Left lung (tissue), 10 donors: ENCODE results near the gene PALLD. TPM values are rescaled to one million over a fixed set of nuclear protein-coding genes. Genes with fewer than 3 reads are reported as not detected.
A peak's percentile ranks its signal among the peaks of the same experiment; 100 is the strongest.

Experiments
- ATAC-seq: fragments of 200-7000 bp; cut with Tn5 transposase; one replicate; pipeline ENCODE4 v1.9.1; 2020; ENCODE audit warnings: moderate library complexity
- DNase-seq, 4 donors: peaks; one replicate each; pipeline ENCODE4 v3.0.0-alpha.2; 2013 to 2020
- H3K27ac ChIP-seq, 2 donors: fragments of 200-600 bp; sonication (generic) in 1 of 2; one replicate each; pipeline versions ENCODE4 v1.5.0 to v1.8.0; 2020 to 2021
- H3K27me3 ChIP-seq, 2 donors: fragments of 200-600 bp; sonication (generic) in 1 of 2; one replicate each; pipeline versions ENCODE4 v1.5.0 to v1.8.0; 2020 to 2021
- H3K36me3 ChIP-seq, 2 donors: fragments of 200-600 bp; sonication (generic) in 1 of 2; one replicate each; pipeline versions ENCODE4 v1.5.0 to v1.8.0; 2020 to 2021
- H3K4me1 ChIP-seq, 2 donors: fragments of 200-600 bp; one replicate each; pipeline ENCODE4 v1.8.0; 2021
- H3K4me3 ChIP-seq, 2 donors: fragments of 200-600 bp; sonication (generic) in 1 of 2; one replicate each; pipeline versions ENCODE4 v1.5.0 to v1.8.0; 2020 to 2021; ENCODE audit warnings: mild to moderate bottlenecking in 1 of 2
- H3K9me3 ChIP-seq, 2 donors: fragments of 200-600 bp; sonication (generic) in 1 of 2; one replicate each; pipeline versions ENCODE4 v1.5.0 to v1.8.0; 2020 to 2021
- CTCF ChIP-seq, 2 donors: fragments of 200-600 bp; sonication (generic) in 1 of 2; IDR thresholded peaks; one replicate each; pipeline versions ENCODE4 v1.5.0 to v1.8.0; 2021; ENCODE audit warnings: antibody characterized with exemption in 2 of 2
- intact Hi-C, 2 donors: fragments of 100-400 bp; cut with DNase I; formaldehyde crosslinking; loops; one replicate each; pipeline versions ENCODE4 v1.11.2 to v1.14.2; 2022
- polyA plus RNA-seq, 6 donors: library from polyadenylated mRNA; unstranded; fragments of 120-200 nt; gene quantifications; one replicate each; pipeline ENCODE4 v1.2.1, GENCODE V29; 2013; ENCODE audit not compliant: insufficient read length in 6 of 6
- total RNA-seq, 2 donors: library from RNA; stranded (reverse); fragmentation: NEBNext Ultra II Directional; extraction: Animal tissue kit (Norgen Biotek cat#: 25700); gene quantifications; one replicate each; pipeline ENCODE4 v1.2.1, GENCODE V29; 2021
- donor health status: DM: no; HTN: yes; CAD: no.
- donor health status: DM: no; HTN: no; CAD: no.

Gene PALLD
- total and polyA plus RNA-seq, 8 donors: 67.5 to 194 (median 80.4) TPM

GRCh38 chr4:168642591-168642990, 145.7 kb downstream of the PALLD start:
- no peak for DNase-seq
- H3K9me3 ChIP-seq: no peaks in the 10 kb centered on the region
- H3K4me1 ChIP-seq: no peaks in the 10 kb centered on the region
- no peak for ATAC-seq
- H3K27ac ChIP-seq: peak overlapping the region in 1 of 2 donors; percentile 55
- no peak overlapping the region for H3K4me3 ChIP-seq
- H3K27me3 ChIP-seq: no peaks in the 10 kb centered on the region
- TF ChIP-seq CTCF (IDR thresholded peaks at IDR 0.05): no peak
- intact Hi-C loops: no loop called here
- no peaks in the 10 kb centered on the region for H3K36me3 ChIP-seq

DNA sequence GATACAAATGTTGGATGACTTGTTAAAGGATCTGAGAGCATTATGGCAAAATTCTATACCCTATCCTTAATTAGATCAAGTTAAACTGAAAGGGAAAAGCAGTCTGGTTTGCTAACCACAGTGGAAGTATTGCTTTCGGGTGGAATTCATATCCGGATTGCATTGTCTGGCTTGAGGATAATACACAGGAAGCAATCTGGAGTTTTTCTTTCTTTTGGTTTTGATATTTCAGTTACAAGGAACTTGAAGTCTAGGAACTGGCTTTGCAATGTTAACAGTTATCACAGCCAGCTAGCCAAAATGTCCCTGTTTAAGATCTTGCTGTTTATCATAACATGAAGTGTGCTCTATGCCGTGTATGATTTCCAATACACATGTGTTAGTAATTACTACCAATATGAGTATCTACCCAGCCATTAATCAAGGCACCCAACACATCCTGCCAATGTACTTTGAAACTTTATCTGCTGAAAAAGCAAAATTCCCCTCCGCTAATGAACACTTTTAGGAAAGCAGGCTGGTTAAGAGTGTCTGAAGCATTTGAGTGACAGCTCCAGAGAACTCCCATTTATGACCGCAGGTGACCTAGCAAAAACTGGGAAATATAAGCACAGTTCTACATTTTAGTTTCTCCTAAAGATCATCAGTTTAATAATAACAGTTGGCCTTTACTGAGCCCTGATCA, 146.4 kb downstream of the PALLD start:
- H3K4me3 ChIP-seq: no peak overlapping the region
- H3K9me3 ChIP-seq: no peaks in the 10 kb centered on the region
- H3K27ac ChIP-seq: peak overlapping the region in 1 of 2 donors; percentile 55
- intact Hi-C loops: no loop called here
- H3K4me1 ChIP-seq: no peaks in the 10 kb centered on the region
- peak in 1 of 4 donors; percentile 24 for DNase-seq
- no peak for TF ChIP-seq CTCF (IDR thresholded peaks at IDR 0.05)
- no peaks in the 10 kb centered on the region for H3K36me3 ChIP-seq
- H3K27me3 ChIP-seq: no peaks in the 10 kb centered on the region
- ATAC-seq: no peak

DNA sequence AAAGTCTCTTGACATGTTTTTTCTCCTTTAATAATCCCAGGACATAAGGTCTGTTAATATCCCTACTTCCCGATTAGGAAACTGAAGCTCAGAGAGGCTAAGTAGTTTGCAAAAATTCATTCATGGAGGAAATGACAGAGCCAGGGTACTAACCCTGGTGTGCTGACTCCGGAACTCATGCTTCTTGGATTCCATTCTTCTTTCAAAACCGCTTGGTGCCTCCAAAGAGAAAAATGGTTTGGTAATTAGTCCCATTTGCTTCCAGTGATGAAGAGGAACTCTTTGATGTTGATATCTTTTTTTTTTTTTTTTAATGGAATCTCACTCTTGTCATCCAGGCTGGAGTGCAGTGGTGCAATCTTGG, 146.9 kb downstream of the PALLD start:
- no peak for ATAC-seq
- H3K27ac ChIP-seq: peak overlapping the region in 1 of 2 donors; percentile 55
- H3K36me3 ChIP-seq: no peaks in the 10 kb centered on the region
- TF ChIP-seq CTCF (IDR thresholded peaks at IDR 0.05): no peak
- no peaks in the 10 kb centered on the region for H3K4me1 ChIP-seq
- no peak overlapping the region for H3K4me3 ChIP-seq
- no peaks in the 10 kb centered on the region for H3K27me3 ChIP-seq
- no peak for DNase-seq
- intact Hi-C loops: no loop called here
- H3K9me3 ChIP-seq: no peaks in the 10 kb centered on the region

- no peak for DNase-seq
- intact Hi-C loops: no loop called here
- no peaks in the 10 kb centered on the region for H3K9me3 ChIP-seq
- ATAC-seq: no peak
- H3K36me3 ChIP-seq: no peaks in the 10 kb centered on the region
- no peak overlapping the region for H3K27ac ChIP-seq
- H3K4me3 ChIP-seq: no peak overlapping the region
- no peaks in the 10 kb centered on the region for H3K27me3 ChIP-seq
- no peaks in the 10 kb centered on the region for H3K4me1 ChIP-seq
- TF ChIP-seq CTCF (IDR thresholded peaks at IDR 0.05): no peak
These were observed 149.3 kb downstream of the PALLD start for GRCh38 chr4:168646001-168646768.

- no peak for TF ChIP-seq CTCF (IDR thresholded peaks at IDR 0.05)
- intact Hi-C loops: no loop called here
- Histone ChIP-seq H3K9me3 (no peaks in the 10 kb centered on the region), H3K4me3 (no peak overlapping the region), H3K36me3 (no peaks in the 10 kb centered on the region), H3K4me1 (no peaks in the 10 kb centered on the region), H3K27ac (no peak overlapping the region), H3K27me3 (peaks cover 0 to 4% of the 10 kb centered on the region in 2 donors)
- DNase-seq (no peak), ATAC-seq (no peak)
These were observed 151.0 kb downstream of the PALLD start for GRCh38 chr4:168647646-168648375.
